Dendritic cell treated with granulocyte-macrophage colony-stimulating factor and Interleukin-4, amounts not matched to agents 40 ng/mL and 50 ng/mL, for 4 days (primary cell): ENCODE data around the gene CARD11.

ENCODE experiments used
- H3K27ac Mint-ChIP-seq: one replicate; pipeline ENCODE4 v1.8.0; 2022; ENCODE audit warnings: mild to moderate bottlenecking, mixed read lengths
- H3K27me3 Mint-ChIP-seq: one replicate; pipeline ENCODE4 v1.8.0; 2022; ENCODE audit warnings: mild to moderate bottlenecking, mixed read lengths
- H3K36me3 Mint-ChIP-seq: one replicate; pipeline ENCODE4 v1.8.0; 2022; ENCODE audit warnings: low read depth, mixed read lengths
- H3K4me1 Mint-ChIP-seq: one replicate; pipeline ENCODE4 v1.8.0; 2022; ENCODE audit warnings: low read depth, mixed read lengths
- H3K4me3 Mint-ChIP-seq: one replicate; pipeline ENCODE4 v1.8.0; 2022; ENCODE audit warnings: mild to moderate bottlenecking, moderate library complexity, mixed read lengths
- H3K9me3 Mint-ChIP-seq: one replicate; pipeline ENCODE4 v1.8.0; 2022; ENCODE audit warnings: mixed read lengths
- intact Hi-C: fragments of 100-400 bp; cut with micrococcal nuclease; formaldehyde crosslinking; loops from one replicate; pipeline ENCODE4 v1.15.0; 2022

The CARD11 gene

DNA sequence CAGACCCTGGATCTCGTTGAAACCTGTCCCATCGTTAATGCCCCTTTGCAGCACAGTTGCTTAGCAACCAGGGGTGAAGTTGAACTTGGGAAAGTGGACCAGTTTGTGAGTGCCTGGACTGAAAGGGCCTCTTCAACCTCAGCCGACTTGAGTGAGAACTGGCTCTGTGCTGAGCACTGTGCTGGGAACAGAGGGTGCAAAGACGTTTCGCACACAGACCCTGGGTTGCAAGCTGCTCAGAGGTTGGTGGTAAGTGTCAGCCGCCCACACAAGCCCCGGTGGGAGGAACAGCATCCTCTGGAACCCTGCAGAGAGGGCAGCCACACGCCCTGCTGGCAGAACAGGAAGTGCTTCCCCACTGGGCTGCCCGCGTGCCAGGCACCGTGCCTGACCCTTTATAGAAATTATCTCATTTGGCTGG lies 89.2 kb downstream of the CARD11 start:
- peak overlapping the region; percentile 65 for H3K27ac Mint-ChIP-seq
- H3K36me3 Mint-ChIP-seq, result no peaks in the 10 kb centered on the region
- peaks cover 80% of the 10 kb centered on the region for H3K4me1 Mint-ChIP-seq
- H3K27me3 Mint-ChIP-seq, result peaks cover 5% of the 10 kb centered on the region
- H3K4me3 Mint-ChIP-seq, result no peak overlapping the region
- no peaks in the 10 kb centered on the region for H3K9me3 Mint-ChIP-seq
- intact Hi-C loops, result no loop called here

DNA sequence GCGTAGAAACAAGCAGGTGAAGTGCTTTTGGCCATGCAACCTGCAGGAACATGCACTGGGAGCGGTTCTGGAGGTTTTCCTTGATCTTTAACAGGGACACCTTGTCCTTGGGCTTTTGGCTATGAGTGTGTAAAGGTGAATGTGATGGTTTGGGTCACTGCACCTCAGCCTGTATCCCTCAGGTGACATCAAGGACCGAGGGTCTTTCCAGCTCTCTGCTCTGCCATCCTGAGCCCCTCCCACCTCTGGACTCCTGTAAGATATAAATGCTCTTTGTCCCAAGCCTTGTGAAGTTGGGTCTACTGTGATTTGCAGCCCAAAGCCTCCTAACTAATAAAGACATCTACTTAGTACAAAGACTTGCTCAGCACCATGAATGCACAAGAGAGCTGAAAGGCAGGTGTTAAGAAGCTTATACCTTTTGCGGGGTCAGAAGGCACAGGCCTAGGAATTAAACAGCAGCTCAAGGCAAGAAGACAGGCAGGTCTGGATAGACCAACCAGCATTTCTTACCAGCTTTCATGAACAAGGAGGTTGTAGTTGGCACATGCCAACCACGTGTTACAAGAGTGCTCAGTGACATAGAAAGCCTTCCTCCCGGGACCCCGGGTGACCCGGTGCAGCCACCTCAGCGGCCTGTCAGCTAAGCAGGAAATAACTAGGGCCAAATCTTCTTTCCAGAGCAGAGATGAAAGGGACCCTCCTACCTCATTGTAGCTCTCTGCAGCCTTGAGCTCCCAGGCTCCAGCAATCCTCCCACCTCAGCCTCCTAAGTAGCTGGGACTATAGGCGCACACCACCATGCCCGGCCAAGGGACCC lies 89.9 kb downstream of the CARD11 start:
- peaks cover 5% of the 10 kb centered on the region for H3K27me3 Mint-ChIP-seq
- H3K36me3 Mint-ChIP-seq, result no peaks in the 10 kb centered on the region
- H3K9me3 Mint-ChIP-seq, result no peaks in the 10 kb centered on the region
- no peak overlapping the region for H3K4me3 Mint-ChIP-seq
- intact Hi-C loops, result no loop called here
- H3K4me1 Mint-ChIP-seq, result peaks cover 78% of the 10 kb centered on the region
- peak overlapping the region; percentile 65 for H3K27ac Mint-ChIP-seq

DNA sequence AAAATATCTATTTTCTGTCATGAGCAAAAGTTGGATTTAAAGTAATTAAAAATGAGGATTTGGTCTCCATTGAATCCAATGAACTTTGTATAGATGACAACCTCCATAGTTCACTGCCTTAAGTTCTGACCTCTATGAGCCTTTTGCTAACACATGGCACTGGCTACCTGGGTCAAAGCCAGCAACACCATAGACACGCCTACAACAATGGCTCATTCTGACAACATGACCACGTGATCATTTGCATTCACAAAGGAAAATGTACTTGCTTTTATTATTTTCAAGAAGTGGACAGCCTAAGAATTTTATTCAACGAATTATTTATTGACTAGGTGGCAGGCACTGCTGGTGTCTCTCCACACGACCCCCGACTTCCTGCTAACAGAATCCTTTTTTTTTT lies 90.6 kb downstream of the CARD11 start:
- no peaks in the 10 kb centered on the region for H3K36me3 Mint-ChIP-seq
- H3K4me3 Mint-ChIP-seq, result no peak overlapping the region
- intact Hi-C loops, result no loop called here
- peaks cover 76% of the 10 kb centered on the region for H3K4me1 Mint-ChIP-seq
- H3K27ac Mint-ChIP-seq, result no peak overlapping the region
- no peaks in the 10 kb centered on the region for H3K9me3 Mint-ChIP-seq
- H3K27me3 Mint-ChIP-seq, result peaks cover 2% of the 10 kb centered on the region

DNA sequence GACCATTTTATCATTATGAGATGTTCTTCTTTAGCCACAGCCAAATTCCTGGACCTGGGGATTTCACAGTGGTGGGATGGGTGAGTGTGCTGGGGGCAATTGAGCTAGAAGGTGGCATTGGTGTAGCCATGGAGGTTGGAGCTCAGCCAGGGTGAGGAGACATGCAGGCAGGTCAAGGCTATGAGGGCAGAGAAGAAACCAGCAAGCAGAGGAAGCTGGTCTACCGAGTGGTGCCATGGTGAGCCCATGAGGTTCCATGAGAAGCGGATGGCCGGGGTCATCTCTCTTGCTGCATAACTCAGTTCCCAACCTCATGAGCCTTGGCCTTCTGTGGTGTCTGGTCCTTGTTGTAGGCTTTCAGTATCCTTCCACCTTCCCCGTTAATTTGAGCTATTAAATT lies 91.4 kb downstream of the CARD11 start:
- no peak overlapping the region for H3K4me3 Mint-ChIP-seq
- intact Hi-C loops, result no loop called here
- no peaks in the 10 kb centered on the region for H3K36me3 Mint-ChIP-seq

DNA sequence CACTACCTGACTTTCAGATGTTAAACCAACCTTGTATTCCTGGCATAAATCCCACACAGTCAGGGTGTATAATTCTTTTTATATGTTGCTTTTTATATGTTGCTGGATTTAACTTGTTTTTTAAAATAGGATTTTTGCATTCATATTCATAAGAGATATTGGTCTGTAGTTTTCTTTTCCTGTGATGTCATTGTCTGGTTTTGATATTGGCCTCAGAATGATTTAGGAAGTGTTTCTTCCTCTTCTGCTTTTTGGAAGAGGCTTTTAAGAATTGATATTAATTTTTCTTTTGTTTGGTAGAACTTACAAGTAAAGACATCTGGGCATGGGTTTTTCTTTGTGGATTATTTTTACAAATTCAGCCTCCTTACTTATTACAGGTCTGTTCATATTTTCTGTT lies 93.1 kb downstream of the CARD11 start:
- intact Hi-C loops, result no loop called here
- peak overlapping the region; percentile 37 for H3K4me3 Mint-ChIP-seq
- H3K27me3 Mint-ChIP-seq, result peaks cover 12% of the 10 kb centered on the region
- H3K9me3 Mint-ChIP-seq, result no peaks in the 10 kb centered on the region
- peaks cover 64% of the 10 kb centered on the region for H3K4me1 Mint-ChIP-seq
- no peaks in the 10 kb centered on the region for H3K36me3 Mint-ChIP-seq
- H3K27ac Mint-ChIP-seq, result peak overlapping the region; percentile 87

More for the DNA sequence above, 91.4 kb downstream of the CARD11 start:
- H3K4me1 Mint-ChIP-seq, result peaks cover 72% of the 10 kb centered on the region
- H3K27me3 Mint-ChIP-seq, result peaks cover 5% of the 10 kb centered on the region
- H3K9me3 Mint-ChIP-seq, result no peaks in the 10 kb centered on the region
- peak overlapping the region; percentile 87 for H3K27ac Mint-ChIP-seq

DNA sequence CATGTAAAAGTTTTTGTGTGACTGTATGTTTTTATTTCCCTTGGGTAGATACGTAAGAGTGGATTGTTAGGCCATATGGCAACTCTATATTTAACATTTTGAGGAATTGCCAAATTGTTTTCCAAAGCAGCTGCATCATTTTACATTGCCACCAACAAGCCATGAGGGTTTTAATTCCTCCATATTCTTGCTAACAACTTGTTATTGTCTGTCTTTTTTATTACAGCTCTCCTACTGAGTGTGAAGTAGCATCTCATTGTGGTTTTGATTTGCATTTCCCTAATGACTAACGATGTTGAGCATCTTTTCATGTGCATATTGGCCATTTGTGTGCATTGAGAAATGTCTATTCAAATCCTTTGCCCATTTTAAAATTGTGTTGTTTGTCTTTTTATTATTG lies 94.9 kb downstream of the CARD11 start:
- H3K4me1 Mint-ChIP-seq, result peaks cover 66% of the 10 kb centered on the region
- H3K9me3 Mint-ChIP-seq, result no peaks in the 10 kb centered on the region

DNA sequence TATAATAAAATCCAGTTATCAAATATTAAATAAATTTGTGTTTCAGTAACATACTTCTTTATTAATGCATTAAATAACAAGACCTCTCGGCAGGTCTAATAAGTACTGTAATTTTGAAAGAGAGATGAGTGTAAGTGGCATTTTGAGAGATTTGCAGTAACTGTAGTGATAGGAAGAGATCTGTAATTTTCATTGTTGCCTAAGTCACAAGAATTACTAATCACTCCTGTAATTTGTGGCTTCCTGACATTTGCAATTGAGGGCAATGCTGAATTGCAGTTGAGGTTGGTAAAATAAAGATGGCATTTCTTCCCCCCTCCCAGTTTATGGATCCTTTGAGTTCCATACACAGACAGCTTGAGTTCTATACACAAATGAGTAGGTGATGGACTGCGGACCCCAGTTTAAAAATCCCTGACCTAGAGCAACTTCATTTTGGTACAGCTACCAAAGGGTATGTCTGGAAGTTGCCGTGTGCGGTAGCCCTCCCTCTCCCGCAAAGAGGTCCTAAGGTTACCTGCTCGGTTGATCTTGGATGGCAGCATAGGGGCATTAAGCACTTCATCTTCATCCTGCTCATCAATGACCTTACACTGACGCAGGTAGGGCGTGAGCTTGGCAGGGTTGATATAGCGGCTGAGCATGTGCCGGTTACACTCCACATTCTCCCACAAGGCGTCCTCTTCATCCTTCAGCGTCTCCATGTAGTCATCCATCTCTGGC lies 96.4 kb downstream of the CARD11 start:
- peaks cover 67% of the 10 kb centered on the region for H3K4me1 Mint-ChIP-seq
- intact Hi-C loops, result no loop called here
- H3K36me3 Mint-ChIP-seq, result no peaks in the 10 kb centered on the region
- H3K27me3 Mint-ChIP-seq, result peaks cover 13% of the 10 kb centered on the region
- H3K4me3 Mint-ChIP-seq, result no peak overlapping the region
- no peak overlapping the region for H3K27ac Mint-ChIP-seq
- H3K9me3 Mint-ChIP-seq, result peaks cover 6% of the 10 kb centered on the region

More for the DNA sequence above, 94.9 kb downstream of the CARD11 start:
- intact Hi-C loops, result no loop called here
- Mint-ChIP-seq H3K36me3 (no peaks in the 10 kb centered on the region), H3K27ac (peak overlapping the region; percentile 14), H3K4me3 (no peak overlapping the region), H3K27me3 (peaks cover 13% of the 10 kb centered on the region)

DNA sequence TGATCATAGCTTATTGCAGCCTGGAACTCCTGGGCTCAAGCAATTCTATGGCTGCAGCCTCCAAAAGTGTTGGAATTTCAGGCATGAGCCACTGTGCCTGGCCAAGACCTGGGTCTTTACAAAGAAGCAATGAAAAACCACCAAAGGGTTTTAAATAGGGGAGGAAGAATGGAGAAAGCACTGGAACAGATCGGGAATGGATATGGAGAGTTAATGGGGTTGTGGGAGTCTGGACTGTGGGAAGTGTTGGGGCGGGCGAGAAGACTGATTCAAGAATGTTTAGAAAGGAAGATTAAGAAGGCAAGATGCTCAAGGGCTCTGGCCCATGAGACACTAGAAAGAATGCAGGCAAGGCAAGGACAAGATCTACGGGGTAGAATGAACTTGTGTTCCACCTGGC lies 98.5 kb downstream of the CARD11 start:
- intact Hi-C loops, result no loop called here
- Mint-ChIP-seq H3K4me1 (peaks cover 68% of the 10 kb centered on the region), H3K27me3 (peaks cover 13% of the 10 kb centered on the region), H3K36me3 (no peaks in the 10 kb centered on the region), H3K4me3 (no peak overlapping the region), H3K9me3 (peaks cover 19% of the 10 kb centered on the region), H3K27ac (peak overlapping the region; percentile 63)

DNA sequence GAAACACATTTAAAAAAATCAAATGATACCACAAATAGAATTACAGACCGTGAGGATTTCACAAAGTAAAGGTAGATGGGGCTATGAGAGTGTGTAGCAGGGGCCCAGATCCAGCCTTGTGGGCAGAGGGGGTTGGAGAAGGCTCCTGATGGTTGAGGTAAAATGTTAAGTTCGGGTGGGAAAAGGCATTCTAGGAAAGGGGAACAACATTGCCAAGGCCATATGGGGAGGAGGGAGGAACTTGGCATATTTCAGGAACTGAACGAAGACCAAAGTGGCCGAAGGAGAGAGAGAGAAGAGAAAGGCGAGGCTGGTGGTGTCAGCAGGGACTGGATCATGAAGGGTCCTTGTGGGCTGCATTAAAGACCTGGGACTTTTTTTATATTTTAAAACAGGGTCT lies 98.9 kb downstream of the CARD11 start:
- Mint-ChIP-seq H3K4me1 (peaks cover 70% of the 10 kb centered on the region), H3K36me3 (no peaks in the 10 kb centered on the region), H3K9me3 (peaks cover 23% of the 10 kb centered on the region), H3K27me3 (peaks cover 15% of the 10 kb centered on the region), H3K27ac (peak overlapping the region; percentile 63), H3K4me3 (no peak overlapping the region)
- intact Hi-C loops, result no loop called here

DNA sequence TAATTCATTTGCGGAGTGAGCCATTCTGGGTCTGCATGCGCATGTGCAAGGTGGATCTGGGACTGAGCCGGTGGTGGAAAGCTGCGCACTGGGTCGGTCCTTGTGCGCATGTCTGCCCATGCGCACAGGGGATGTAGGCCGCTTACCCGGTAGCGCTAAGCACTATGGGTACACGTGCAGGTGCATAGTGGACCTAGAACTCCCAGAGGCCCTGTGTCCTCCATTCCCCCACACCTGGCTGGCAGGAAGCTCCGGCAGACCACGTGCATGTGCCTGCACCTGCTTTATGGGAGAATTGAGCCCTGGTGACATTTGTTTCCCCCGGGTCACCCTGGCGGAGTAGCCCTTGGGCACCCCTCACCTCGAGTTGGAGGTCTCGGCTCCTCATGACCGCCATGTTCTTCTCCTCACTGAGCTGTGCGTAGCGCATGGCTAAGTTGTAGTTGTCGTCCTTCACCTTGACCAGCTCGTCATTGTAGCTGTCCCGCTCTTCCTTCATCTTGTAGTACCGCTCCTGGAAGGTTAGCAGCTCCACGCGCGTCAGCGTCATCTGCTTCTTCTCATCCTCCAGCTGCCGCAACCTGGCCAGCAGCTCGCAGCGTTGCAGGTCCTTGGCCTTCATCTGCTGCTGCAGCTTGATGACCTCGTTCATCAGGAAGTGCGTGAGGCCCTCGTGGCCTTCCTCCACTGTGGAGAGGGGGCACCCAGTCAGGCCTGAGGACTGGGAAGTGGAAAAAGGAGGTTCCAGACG lies 99.6 kb downstream of the CARD11 start:
- Mint-ChIP-seq H3K27ac (peak overlapping the region; percentile 63), H3K4me1 (peaks cover 72% of the 10 kb centered on the region), H3K36me3 (no peaks in the 10 kb centered on the region), H3K27me3 (peaks cover 16% of the 10 kb centered on the region), H3K9me3 (peaks cover 23% of the 10 kb centered on the region), H3K4me3 (no peak overlapping the region)
- intact Hi-C loops, result no loop called here

DNA sequence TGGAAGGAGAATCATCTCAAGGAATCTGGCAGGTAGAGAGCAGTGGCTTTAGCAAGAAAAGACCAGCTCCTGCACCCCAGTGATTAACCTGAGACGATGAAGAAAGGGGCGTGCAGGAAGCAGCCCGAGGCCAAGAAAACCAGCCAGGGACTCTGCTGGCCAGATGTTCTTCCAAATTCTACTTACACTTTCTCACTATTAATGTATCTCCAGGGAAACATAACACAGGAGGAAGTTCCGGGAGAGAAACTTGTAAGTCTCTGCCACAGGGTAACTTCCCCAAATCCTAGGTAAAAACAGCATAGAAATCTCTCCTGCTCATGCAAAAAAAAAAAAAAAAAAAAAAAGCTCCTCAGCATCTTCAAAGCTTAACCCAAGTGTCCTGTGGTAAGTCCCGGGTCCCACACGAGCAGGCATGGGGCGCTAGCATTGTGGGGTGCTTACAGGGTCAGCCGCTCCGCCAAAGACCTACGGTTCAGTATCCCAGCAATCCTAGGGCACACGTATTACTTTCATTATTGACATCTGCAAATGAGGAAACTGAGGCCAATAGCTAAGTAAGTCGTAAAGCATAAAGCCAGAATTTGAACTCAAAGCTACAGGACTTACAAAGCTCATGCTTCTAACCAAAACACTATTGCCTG lies 102.3 kb downstream of the CARD11 start:
- intact Hi-C loops, result no loop called here
- Mint-ChIP-seq H3K4me3 (no peak overlapping the region), H3K9me3 (peaks cover 23% of the 10 kb centered on the region), H3K27ac (peak overlapping the region; percentile 83), H3K36me3 (no peaks in the 10 kb centered on the region), H3K27me3 (peaks cover 11% of the 10 kb centered on the region), H3K4me1 (peaks cover 67% of the 10 kb centered on the region)

DNA sequence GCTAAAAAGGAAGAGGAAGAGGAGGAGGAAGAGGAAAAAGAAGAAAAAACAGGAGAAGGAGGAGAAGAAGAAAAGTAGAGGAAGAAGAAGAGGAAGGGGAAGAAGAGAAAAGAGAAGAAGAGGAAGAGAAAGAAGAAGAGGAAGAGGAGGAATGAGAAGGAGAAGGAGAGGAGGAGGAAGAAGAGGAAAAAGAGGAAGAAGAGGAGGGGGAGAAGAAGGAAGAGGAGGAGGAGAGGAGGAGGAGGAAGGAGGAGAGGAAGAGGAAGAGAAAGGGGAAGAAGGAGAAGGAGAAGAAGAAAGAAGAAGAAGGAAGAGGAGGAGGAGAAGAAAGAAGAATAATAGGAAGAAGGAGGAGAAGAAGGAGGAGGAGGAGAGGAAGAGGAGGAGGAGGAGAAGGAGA lies 103.2 kb downstream of the CARD11 start:
- H3K27me3 Mint-ChIP-seq, result peaks cover 8% of the 10 kb centered on the region
- H3K27ac Mint-ChIP-seq, result peak overlapping the region; percentile 83
- H3K9me3 Mint-ChIP-seq, result peaks cover 23% of the 10 kb centered on the region
- intact Hi-C loops, result no loop called here
- no peaks in the 10 kb centered on the region for H3K36me3 Mint-ChIP-seq
- H3K4me1 Mint-ChIP-seq, result peaks cover 59% of the 10 kb centered on the region
- no peak overlapping the region for H3K4me3 Mint-ChIP-seq

DNA sequence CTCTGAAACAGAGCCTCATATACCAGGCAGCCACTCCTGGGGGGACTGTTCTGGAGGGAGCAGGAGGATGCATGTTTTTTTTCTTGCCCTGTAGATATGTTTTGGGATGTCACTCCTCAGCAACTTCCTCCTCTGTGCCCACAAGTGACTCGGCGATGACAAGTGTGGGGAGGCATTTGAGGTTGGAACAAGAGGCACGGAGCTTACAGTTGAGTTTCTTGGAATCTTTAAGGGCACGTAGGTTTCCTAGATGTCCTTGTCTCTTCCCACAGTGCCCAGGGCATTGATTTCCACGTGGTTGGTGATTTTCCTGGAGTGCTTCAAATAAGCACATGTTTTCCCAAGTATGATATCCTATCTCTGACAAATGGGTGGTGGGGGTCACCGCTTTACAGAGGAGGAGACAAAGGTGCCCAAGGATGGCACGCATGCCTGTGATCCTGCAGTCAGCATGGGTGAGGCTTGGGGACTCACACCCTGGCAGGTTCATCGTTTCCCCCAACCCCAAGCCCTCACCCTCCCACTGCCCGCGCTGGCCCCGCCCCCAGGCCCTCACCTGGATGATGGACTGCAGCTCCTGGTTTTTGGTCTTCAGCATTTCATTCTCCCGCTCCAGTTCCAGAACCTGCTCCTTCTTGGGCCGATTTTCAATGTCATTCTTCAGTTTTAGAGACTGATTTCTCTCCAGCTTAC lies 104.3 kb downstream of the CARD11 start:
- Mint-ChIP-seq H3K9me3 (peaks cover 23% of the 10 kb centered on the region), H3K27ac (peak overlapping the region; percentile 83), H3K4me3 (no peak overlapping the region), H3K27me3 (peaks cover 8% of the 10 kb centered on the region), H3K4me1 (peaks cover 53% of the 10 kb centered on the region), H3K36me3 (no peaks in the 10 kb centered on the region)
- intact Hi-C loops, result loop anchor here (10.0 kb wide), 1 partner anchor 45 kb away; no protein-coding TSS in a partner anchor
